NOMO-1 (cell line): ENCODE measurements around the gene PAXIP1.
A peak's percentile ranks its signal among the peaks of the same experiment; 100 is the strongest.

ENCODE experiments used
- DNase-seq, 2 experiments: peaks; one replicate each; lab custom pipeline; 2025; ENCODE audit not compliant: unreplicated experiment in 2 of 2; lab: John Stamatoyannopoulos, UW

The PAXIP1 gene

GRCh38 chr7:154913638-154914307, 89.2 kb downstream of the PAXIP1 start:
- DNase-seq = peak; percentile 9

GRCh38 chr7:154912871-154913637, 89.9 kb downstream of the PAXIP1 start:
- DNase-seq = no peak

GRCh38 chr7:154911862-154912455, 91.0 kb downstream of the PAXIP1 start:
- DNase-seq = no peak

- no peak for DNase-seq
Measured at GRCh38 chr7:154911411-154911810, 91.5 kb downstream of the PAXIP1 start.

GRCh38 chr7:154910977-154911376, 91.9 kb downstream of the PAXIP1 start:
- DNase-seq = no peak

GRCh38 chr7:154910125-154910524, 92.8 kb downstream of the PAXIP1 start:
- no peak for DNase-seq

- DNase-seq = no peak
Measured at GRCh38 chr7:154909241-154910105, 93.5 kb downstream of the PAXIP1 start.

GRCh38 chr7:154907651-154908620, 95.0 kb downstream of the PAXIP1 start:
- DNase-seq = no peak

GRCh38 chr7:154906736-154907355, 96.1 kb downstream of the PAXIP1 start:
- no peak for DNase-seq

- DNase-seq = no peak
Measured at GRCh38 chr7:154906201-154906600, 96.7 kb downstream of the PAXIP1 start.

GRCh38 chr7:154905615-154906014, 97.3 kb downstream of the PAXIP1 start:
- no peak for DNase-seq

GRCh38 chr7:154905146-154905545, 97.8 kb downstream of the PAXIP1 start:
- DNase-seq = no peak

- DNase-seq = no peak
Measured at GRCh38 chr7:154903083-154903731, 99.7 kb downstream of the PAXIP1 start.

GRCh38 chr7:154902600-154903082, 100.3 kb downstream of the PAXIP1 start:
- no peak for DNase-seq

- no peak for DNase-seq
Measured at GRCh38 chr7:154899862-154900261, 103.1 kb downstream of the PAXIP1 start.

GRCh38 chr7:154898973-154899855, 103.7 kb downstream of the PAXIP1 start:
- DNase-seq = no peak

- DNase-seq = no peak
Measured at GRCh38 chr7:154896076-154896475, 106.8 kb downstream of the PAXIP1 start.
